GM12872 (cell line): ENCODE data around the gene BBLN.
A peak's percentile ranks its signal among the peaks of the same experiment; 100 is the strongest.

Experiments used
- TF ChIP-seq, protein P1 (sequence below): IDR thresholded peaks from 3 replicates; pipeline ENCODE4 v1.5.1; 2011; ENCODE audit warnings: low read depth, mild to moderate bottlenecking, low read length, moderate library complexity; ENCODE audit not compliant: insufficient read depth

The BBLN gene

GRCh38 chr9:128190013-128190412 is 29.9 kb downstream of the BBLN start:
- TF ChIP-seq, protein P1, sequence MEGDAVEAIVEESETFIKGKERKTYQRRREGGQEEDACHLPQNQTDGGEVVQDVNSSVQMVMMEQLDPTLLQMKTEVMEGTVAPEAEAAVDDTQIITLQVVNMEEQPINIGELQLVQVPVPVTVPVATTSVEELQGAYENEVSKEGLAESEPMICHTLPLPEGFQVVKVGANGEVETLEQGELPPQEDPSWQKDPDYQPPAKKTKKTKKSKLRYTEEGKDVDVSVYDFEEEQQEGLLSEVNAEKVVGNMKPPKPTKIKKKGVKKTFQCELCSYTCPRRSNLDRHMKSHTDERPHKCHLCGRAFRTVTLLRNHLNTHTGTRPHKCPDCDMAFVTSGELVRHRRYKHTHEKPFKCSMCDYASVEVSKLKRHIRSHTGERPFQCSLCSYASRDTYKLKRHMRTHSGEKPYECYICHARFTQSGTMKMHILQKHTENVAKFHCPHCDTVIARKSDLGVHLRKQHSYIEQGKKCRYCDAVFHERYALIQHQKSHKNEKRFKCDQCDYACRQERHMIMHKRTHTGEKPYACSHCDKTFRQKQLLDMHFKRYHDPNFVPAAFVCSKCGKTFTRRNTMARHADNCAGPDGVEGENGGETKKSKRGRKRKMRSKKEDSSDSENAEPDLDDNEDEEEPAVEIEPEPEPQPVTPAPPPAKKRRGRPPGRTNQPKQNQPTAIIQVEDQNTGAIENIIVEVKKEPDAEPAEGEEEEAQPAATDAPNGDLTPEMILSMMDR = no peak

GRCh38 chr9:128190516-128191405 is 30.7 kb downstream of the BBLN start:
- TF ChIP-seq, protein P1 = no peak

DNA sequence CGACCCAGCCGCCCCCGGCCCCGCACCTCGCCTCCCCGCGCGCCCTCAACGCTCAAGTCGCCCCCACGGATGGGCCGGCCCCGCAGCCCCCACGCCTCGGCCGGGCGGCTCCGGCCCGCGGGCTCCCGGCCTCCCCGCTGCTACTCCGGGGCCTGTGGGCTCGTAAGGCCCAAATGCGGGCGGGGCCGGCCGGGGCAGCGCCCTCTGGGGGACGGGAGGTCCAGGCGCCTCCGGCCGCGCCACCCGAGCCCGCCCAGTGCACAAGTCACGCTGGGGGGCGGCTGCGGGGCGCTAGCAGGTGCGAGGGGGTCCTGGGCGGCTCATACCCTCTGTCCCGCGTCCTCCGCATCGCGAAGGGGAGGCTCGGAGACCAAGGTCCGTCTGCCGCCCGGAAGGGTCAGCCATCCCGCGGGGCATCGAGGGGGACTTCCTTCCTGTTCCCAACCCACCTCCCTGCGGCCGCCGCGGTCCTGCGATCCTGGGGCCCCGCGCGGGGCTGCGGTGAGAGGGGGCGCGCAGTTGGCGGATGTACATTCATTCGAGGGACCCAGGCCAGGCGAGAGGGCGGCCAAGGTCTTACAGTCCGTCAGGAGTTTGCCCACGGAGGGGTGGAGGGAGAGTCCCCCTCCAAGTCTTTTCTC is 31.5 kb downstream of the BBLN start, which contains the start of gene CIZ1:
Gene CIZ1 (minus strand): TSS at position 167 of the 641 bp plus-strand sequence. CDS start 715 bp downstream, outside the sequence.
- TF ChIP-seq, protein P1 = peak; percentile 67

DNA sequence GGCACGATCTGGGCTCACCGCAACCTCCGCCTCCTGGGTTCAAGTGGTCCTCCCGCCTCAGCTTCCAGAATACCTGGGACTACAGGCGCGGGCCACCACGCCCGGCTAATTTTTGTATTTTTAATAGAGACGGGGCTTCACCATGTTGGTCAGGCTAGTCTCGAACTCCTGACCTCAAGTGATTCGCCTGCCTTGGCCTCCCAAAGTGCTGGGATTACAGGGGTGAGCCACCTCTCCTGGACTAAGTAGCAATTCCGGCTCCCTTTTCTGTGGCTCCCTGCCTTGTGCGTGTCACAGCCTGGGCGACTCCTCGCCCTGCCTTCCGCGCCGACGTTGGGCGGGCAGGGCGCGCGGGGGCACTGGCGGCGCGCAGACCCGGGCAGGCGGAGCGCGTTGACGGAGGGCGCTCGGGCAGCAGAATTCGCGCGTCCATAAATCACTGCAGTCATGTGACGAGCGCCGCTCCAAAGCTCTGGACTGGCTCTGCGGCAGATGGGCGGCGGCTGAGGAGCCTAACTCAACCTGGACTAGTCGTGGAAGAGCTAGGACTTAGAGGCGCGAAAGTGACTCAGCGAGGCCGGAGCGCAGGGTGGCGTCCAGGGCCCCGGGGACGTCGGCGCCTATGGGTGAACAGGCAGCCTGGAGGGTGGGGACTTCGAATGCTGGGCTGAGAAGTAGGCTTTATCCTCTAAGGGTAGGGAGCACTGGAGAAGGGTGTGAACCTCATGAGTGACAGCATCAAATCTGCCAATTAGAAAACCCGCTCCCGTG is 32.7 kb downstream of the BBLN start:
- TF ChIP-seq, protein P1 = peak; percentile 29; the same call in 1 of the 3 replicates

- TF ChIP-seq, protein P1 = no peak
Measured at GRCh38 chr9:128193469-128194096, 33.5 kb downstream of the BBLN start.

DNA sequence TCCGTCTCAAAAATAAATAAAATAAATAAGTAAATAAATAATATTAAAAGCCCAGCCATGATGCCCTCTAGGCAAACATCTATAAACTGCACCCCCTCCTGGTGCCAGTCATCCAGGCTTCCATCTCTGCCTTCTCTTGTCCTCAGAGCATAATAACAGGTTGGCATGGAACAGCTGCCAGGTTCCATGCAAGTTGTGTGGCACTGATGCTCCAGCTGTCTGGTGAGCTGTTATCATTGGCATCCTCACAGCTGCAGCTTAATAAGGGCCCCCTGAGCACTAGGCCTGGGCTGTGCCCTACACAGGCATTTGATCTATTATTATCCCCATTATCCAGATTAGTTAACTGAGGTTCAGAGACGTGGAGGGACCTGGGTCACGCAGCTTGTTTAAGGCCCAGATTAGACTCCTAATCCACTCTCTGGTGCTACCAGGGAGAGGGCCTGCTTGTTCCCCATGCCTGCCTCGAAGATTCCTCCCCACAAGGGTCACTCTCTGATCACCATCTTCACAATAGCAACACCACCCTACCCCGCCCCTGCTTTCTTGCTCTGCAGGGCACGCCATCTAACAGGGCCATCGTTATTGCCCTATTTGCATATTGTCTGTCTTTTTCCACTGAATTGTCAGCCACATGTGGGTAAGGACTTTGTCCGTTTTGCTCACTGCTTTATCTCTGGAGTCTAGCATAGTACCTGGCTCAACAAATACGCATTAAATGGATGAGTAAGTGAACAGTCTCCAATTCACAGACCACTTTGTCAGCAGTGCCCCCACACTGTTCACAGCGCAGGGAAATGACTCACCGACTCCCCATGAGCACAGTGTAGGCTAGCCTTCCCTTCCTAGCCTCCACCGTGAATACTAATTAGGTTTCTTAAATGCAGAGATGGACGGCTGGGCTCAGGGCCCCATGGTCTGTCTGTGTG is 41.6 kb downstream of the BBLN start:
- TF ChIP-seq, protein P1 = no peak
